HG02798 (cell line): ENCODE results near the gene NAP1L4.

Experiments
- ATAC-seq: cut with Tn5 transposase; IDR thresholded peaks from one replicate; pipeline ENCODE4 v1.9.1; 2021; ENCODE audit warnings: mild to moderate bottlenecking; ENCODE audit not compliant: unreplicated experiment, poor library complexity

NAP1L4 gene

GRCh38 chr11:3011891-3012885 is 20.1 kb upstream of the NAP1L4 start:
- ATAC-seq = no peak

DNA sequence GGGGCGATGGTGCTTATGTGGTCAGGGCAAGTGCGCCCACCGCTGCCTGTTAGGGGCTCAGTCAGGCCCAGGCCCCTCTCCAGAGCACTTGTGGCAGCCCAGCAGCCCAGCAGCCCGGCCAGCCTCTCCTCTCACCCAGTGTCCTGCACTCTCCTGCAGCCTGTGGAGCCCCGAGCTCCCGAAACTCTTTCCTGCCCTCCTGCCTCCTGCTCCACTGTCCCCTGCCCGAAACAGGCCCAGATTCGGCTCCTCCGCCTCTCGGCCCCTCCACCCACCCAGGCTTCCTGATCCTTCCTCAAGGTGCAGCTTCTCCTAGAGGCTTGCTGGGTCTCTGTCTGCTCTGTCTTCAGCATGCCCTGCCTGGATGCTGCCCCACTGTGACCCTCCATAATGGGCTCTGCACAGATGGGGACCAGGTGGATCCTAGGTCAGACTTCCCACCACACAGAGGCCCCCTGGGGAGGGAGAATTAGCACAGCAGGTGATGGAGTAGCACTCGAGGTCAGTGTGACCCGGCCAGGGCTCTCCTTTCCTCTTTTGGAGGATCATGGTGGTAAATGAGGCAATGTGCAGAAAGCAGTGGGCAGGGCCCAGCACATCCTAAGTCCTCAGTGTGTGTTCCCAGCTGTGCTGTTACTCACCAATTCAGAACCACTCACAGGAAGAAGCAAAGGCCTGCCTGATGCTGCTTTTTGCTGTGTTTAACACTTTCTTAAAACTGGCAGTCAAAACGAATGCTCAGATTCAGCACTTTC is 18.6 kb upstream of the NAP1L4 start:
- no peak for ATAC-seq

GRCh38 chr11:3010004-3010403 is 17.9 kb upstream of the NAP1L4 start:
- no peak for ATAC-seq

DNA sequence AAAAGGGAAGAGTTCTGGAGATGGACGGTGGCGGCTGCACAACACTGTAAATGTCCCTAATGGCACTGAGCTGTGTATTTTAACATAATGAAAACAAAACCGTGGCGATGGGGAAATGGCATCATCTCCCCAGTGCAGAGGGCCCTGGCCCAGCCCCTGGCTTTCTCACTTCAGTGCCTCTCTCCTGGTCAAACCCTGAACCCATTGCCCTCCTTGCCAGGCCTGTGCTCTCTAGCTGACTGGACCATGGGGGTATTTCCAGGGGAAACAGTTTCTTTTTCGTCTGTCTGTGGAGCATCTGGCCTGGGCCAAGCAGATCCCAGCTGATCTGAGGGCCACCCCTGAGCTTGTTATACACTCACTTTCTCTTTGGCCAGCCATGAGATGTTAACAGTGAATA is 17.4 kb upstream of the NAP1L4 start:
- no peak for ATAC-seq

GRCh38 chr11:3008746-3009336 is 16.7 kb upstream of the NAP1L4 start:
- ATAC-seq = no peak

DNA sequence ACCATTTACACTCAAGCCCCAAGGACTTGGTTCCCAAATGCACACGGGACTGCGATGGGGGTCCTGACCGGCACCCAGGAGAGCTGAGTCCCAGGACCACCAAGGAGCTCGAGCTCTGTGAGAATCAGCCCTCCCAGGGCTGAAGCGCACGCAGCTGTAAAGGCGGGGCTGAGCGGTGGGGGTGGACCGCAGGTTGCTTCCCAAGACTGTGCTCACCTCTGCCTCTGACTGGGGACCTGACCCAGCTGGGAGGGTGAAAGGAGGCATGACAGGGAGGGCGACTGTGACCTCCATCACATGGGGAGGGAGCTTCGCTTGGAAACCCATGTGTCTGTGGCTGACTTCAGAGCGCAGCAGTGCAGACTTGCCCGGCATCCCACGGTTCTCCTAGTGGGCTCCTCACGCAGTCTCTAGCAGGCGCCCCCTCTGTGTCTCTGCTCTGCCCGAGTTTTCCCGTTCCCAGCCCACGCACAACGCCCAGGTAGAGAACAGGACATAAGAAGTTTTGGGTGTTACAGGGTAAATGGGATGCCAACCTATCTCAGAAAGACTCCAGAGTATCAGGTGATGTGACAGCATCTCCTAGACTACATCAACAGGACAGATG is 15.4 kb upstream of the NAP1L4 start:
- ATAC-seq = no peak

GRCh38 chr11:3006505-3007260 is 14.6 kb upstream of the NAP1L4 start:
- no peak for ATAC-seq

- no peak for ATAC-seq
Measured at GRCh38 chr11:3004481-3004880, 12.4 kb upstream of the NAP1L4 start.

GRCh38 chr11:3003396-3004231 is 11.5 kb upstream of the NAP1L4 start:
- no peak for ATAC-seq

GRCh38 chr11:3002871-3003270 is 10.7 kb upstream of the NAP1L4 start:
- no peak for ATAC-seq

- no peak for ATAC-seq
Measured at GRCh38 chr11:3002351-3002861, 10.3 kb upstream of the NAP1L4 start.

GRCh38 chr11:3001496-3001895 is 9.4 kb upstream of the NAP1L4 start:
- ATAC-seq = no peak

GRCh38 chr11:3000032-3000961 is 8.2 kb upstream of the NAP1L4 start:
- no peak for ATAC-seq

DNA sequence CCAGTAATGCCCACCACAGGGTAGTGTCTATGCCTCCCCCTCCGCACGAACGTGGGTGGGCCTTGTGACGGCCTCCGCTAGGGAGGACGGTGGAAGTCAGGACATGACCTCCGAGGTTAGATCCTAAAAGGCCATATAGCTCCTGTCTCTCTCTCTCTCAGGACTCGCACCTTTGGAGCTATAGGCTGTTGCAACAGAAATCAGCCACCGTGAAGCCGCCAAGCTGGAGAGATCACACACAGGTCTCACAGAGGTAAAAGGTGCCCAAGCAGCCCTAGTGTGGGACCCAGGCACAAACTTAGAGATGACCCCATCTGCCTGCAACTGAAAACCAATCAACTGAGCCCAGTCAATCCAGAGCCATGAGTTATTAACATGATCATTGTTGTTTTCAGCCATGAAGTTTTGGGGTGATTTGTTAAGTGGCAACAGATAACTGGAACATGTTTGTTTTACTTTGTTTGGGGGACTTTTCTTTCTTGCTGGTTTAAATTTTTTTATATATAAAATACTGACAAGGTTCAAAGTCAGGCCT is 7.4 kb upstream of the NAP1L4 start:
- ATAC-seq = no peak

DNA sequence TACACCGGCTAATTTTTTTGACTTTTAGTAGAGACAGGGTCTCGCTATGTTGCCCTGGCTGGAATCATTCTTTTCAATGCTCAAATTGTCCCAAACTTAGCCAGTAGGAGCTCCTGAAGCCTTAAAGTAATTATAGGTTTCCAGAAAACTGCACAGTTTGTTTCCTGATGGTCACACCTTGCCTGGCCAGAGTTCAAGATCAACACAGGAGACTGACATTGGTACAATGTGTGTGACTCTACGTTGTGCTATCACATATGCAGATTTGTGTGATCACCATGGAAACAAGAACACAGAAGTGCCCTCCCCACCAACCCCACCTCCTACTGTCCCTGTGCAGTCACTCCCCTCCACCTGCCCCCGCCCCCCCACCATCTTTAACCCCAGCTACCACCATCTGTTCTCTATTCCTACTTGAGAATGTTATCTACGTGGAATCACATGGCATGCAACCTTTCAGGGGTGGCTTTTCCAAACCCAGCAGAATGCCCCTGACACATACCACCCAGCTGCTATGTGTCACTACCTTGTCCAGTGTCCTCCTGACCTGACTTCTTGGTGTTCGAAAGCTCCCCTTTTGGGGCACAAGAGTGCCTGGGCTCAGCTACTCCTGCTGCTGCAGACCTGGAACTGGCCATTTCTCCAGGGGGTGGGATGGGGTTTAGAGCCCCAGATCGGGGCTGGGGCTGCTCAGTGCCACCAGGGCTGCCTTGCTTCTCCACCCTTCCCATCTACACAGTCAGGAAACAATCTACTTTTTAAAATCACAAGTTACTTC is 6.1 kb upstream of the NAP1L4 start:
- ATAC-seq = no peak

DNA sequence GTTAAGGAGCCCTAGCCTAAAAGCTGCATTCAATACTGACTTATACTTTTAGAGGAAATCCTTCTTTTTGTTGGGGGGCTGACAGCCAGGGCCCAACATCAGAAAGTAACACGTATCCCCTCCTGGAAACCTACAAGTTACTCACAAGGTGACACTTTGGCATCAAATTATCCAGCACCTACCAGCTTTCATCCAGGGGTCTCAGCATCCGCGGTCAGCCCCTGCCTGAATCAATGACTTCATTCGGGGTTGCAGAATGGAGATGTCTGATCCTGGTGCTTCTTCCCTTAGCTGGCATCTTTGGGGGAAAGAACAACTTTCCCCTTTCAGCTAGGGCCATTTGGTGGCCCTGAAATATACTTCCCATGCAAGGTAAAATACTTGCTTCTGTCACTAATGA is 5.3 kb upstream of the NAP1L4 start:
- no peak for ATAC-seq

DNA sequence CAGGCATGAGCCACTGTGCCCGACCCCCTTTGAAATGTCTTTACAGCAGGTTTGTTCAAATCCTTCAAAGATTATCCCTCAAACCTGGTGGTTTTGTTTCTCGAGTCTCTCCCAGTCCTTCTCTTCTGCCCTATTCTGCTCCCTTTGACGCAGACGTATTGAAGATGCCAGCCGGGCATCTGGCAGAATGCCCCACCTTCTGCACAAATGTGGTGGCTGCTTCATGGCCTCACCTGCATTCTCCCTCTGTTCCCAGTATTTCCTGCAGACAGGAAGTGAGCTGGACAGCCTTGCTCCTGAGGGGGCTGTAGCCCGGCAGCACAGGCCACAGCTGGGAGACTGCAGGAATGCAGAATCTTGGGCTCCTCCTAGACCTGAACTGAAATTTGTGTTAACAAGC is 4.8 kb upstream of the NAP1L4 start:
- no peak for ATAC-seq
